Measurements from ENCODE around the gene PRRT1B.
"Not testable (repeated sequence)": the region's sequence is repeated elsewhere in the genome, so short reads cannot be mapped to it uniquely, and the experiment has no call there.

Gene PRRT1B

DNA sequence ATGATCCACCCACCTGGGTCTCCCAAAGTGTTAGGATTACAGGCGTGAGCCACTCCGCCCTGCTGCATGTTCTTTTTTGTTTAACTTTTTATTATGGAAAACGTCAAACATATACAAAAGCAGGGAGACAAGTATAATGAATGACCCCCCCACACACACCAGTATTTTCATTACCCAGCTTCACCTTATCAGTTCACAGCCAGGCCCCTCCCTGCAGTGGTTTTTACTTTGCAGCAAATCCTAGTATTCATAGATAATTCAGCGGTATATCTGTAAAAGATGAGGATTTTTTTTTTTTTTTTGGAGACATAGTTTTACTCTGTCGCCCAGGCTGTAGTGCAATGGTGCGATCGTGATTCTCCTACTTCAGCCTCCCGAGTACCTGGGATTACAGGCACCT lies 40.3 kb upstream of the PRRT1B start:
- no peak for TF ChIP-seq TCF4 (CRISPR knock-in tag; IDR thresholded peaks at IDR 0.05; ENCODE audit: borderline replicate concordance)
- no peak for ATAC-seq

DNA sequence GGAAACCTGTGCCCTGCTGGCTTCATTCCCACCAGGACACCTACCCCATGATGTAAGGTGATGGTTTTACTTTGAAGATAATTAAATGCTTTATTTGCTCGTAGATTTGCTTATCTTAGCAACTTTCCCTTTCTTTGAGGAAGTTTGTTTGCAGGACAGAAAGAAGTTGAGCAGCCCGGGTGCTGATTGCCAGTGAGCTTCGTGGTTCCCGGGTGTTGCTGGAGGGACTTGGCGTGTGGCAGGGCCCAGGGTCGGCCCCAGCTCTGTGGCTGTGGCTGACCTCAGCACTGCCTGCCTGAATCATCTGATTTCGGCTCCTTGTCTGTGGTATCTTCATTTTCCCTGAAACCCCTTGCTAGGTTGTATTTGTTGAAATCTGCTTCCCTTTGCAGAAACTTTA lies 33.9 kb upstream of the PRRT1B start:
- ATAC-seq, result no peak
- TF ChIP-seq ZC3H10 (CRISPR knock-in tag; IDR thresholded peaks at IDR 0.05), result no peak

DNA sequence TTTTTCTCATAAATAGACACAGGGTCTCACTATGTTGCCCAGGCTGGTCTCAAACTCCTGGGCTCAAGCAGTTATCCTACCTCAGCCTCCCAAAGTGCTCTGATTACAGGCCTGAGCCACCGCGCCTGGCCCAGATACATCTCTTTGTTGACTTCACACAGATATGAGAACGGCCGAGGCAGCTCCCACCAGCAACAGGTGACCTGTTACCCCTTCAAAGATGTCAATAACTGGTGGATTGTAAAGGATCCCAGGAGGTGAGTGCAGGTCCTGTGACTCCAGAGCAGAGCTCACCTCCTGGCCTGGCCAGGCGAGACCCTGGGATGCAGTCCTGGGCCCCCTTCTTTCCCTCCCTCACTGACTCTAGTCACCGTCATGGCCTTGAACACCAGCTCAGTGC lies 33.4 kb upstream of the PRRT1B start:
- TF ChIP-seq ZNF565 (CRISPR knock-in tag; conservative IDR thresholded peaks at IDR 0.05; ENCODE audit: low read depth) (no peak), GLIS3 (CRISPR knock-in tag; IDR thresholded peaks at IDR 0.05) (no peak), ZNF70 (CRISPR knock-in tag; IDR thresholded peaks at IDR 0.05) (no peak), TOX (CRISPR knock-in tag; IDR thresholded peaks at IDR 0.05; ENCODE audit: borderline replicate concordance) (no peak), ZFP3 (CRISPR knock-in tag; IDR thresholded peaks at IDR 0.05) (no peak), ISL1 (CRISPR knock-in tag; IDR thresholded peaks at IDR 0.05) (no peak), PPARA (CRISPR knock-in tag; IDR thresholded peaks at IDR 0.05; ENCODE audit: borderline replicate concordance) (no peak), ARNTL (CRISPR knock-in tag; IDR thresholded peaks at IDR 0.05; ENCODE audit: borderline replicate concordance, low read depth) (no peak), ZNF8 (CRISPR knock-in tag; IDR thresholded peaks at IDR 0.05) (no peak), ZC3H10 (CRISPR knock-in tag; IDR thresholded peaks at IDR 0.05) (no peak), OSR1 (CRISPR knock-in tag; IDR thresholded peaks at IDR 0.05) (no peak), ESRRG (CRISPR knock-in tag; IDR thresholded peaks at IDR 0.05) (no peak), BACH2 (CRISPR knock-in tag; IDR thresholded peaks at IDR 0.05; ENCODE audit: borderline replicate concordance) (no peak), SNAI2 (CRISPR knock-in tag; IDR thresholded peaks at IDR 0.05) (no peak)
- TF ChIP-seq, protein P1, sequence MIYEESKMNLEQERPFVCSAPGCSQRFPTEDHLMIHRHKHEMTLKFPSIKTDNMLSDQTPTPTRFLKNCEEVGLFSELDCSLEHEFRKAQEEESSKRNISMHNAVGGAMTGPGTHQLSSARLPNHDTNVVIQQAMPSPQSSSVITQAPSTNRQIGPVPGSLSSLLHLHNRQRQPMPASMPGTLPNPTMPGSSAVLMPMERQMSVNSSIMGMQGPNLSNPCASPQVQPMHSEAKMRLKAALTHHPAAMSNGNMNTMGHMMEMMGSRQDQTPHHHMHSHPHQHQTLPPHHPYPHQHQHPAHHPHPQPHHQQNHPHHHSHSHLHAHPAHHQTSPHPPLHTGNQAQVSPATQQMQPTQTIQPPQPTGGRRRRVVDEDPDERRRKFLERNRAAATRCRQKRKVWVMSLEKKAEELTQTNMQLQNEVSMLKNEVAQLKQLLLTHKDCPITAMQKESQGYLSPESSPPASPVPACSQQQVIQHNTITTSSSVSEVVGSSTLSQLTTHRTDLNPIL (CRISPR knock-in tag; IDR thresholded peaks at IDR 0.05; ENCODE audit: low read depth), result no peak
- TF ChIP-seq, protein P2, sequence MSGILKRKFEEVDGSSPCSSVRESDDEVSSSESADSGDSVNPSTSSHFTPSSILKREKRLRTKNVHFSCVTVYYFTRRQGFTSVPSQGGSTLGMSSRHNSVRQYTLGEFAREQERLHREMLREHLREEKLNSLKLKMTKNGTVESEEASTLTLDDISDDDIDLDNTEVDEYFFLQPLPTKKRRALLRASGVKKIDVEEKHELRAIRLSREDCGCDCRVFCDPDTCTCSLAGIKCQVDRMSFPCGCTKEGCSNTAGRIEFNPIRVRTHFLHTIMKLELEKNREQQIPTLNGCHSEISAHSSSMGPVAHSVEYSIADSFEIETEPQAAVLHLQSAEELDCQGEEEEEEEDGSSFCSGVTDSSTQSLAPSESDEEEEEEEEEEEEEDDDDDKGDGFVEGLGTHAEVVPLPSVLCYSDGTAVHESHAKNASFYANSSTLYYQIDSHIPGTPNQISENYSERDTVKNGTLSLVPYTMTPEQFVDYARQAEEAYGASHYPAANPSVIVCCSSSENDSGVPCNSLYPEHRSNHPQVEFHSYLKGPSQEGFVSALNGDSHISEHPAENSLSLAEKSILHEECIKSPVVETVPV (CRISPR knock-in tag; IDR thresholded peaks at IDR 0.05), result no peak
- TF ChIP-seq, protein P3, sequence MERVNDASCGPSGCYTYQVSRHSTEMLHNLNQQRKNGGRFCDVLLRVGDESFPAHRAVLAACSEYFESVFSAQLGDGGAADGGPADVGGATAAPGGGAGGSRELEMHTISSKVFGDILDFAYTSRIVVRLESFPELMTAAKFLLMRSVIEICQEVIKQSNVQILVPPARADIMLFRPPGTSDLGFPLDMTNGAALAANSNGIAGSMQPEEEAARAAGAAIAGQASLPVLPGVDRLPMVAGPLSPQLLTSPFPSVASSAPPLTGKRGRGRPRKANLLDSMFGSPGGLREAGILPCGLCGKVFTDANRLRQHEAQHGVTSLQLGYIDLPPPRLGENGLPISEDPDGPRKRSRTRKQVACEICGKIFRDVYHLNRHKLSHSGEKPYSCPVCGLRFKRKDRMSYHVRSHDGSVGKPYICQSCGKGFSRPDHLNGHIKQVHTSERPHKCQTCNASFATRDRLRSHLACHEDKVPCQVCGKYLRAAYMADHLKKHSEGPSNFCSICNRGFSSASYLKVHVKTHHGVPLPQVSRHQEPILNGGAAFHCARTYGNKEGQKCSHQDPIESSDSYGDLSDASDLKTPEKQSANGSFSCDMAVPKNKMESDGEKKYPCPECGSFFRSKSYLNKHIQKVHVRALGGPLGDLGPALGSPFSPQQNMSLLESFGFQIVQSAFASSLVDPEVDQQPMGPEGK (CRISPR knock-in tag; IDR thresholded peaks at IDR 0.05; ENCODE audit: borderline replicate concordance), result no peak
- TF ChIP-seq, protein P4, sequence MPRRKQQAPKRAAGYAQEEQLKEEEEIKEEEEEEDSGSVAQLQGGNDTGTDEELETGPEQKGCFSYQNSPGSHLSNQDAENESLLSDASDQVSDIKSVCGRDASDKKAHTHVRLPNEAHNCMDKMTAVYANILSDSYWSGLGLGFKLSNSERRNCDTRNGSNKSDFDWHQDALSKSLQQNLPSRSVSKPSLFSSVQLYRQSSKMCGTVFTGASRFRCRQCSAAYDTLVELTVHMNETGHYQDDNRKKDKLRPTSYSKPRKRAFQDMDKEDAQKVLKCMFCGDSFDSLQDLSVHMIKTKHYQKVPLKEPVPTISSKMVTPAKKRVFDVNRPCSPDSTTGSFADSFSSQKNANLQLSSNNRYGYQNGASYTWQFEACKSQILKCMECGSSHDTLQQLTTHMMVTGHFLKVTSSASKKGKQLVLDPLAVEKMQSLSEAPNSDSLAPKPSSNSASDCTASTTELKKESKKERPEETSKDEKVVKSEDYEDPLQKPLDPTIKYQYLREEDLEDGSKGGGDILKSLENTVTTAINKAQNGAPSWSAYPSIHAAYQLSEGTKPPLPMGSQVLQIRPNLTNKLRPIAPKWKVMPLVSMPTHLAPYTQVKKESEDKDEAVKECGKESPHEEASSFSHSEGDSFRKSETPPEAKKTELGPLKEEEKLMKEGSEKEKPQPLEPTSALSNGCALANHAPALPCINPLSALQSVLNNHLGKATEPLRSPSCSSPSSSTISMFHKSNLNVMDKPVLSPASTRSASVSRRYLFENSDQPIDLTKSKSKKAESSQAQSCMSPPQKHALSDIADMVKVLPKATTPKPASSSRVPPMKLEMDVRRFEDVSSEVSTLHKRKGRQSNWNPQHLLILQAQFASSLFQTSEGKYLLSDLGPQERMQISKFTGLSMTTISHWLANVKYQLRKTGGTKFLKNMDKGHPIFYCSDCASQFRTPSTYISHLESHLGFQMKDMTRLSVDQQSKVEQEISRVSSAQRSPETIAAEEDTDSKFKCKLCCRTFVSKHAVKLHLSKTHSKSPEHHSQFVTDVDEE (CRISPR knock-in tag; IDR thresholded peaks at IDR 0.05), result no peak
- ATAC-seq, result no peak

DNA sequence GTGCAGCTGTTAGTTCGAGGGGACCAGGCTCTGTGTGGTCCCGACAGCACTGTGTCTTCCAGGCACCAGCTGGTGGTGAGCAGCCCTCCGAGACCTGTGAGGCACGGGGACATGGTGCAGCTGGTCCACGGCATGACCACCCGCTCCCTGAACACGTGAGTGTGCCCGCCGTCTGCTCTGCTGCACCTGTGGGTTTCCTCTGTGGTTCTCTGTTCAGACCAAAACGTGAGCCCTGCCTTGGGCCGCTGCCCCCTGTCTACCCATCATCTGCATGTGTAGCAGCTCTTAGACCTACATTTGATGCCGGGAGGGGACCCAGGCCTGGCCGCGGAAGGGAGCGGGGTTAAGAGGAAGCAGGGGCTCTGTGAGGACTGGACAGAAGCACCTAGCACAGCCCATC lies 32.1 kb upstream of the PRRT1B start:
- TF ChIP-seq CSDC2 (CRISPR knock-in tag; IDR thresholded peaks at IDR 0.05), result no peak
- no peak for TF ChIP-seq ZFP3 (CRISPR knock-in tag; IDR thresholded peaks at IDR 0.05)
- TF ChIP-seq, protein P2 (CRISPR knock-in tag; IDR thresholded peaks at IDR 0.05), result no peak
- TF ChIP-seq ZC3H10 (CRISPR knock-in tag; IDR thresholded peaks at IDR 0.05), result no peak
- TF ChIP-seq TCF4 (CRISPR knock-in tag; IDR thresholded peaks at IDR 0.05; ENCODE audit: borderline replicate concordance), result no peak
- TF ChIP-seq ZNF565 (CRISPR knock-in tag; conservative IDR thresholded peaks at IDR 0.05; ENCODE audit: low read depth), result no peak
- ATAC-seq, result no peak

DNA sequence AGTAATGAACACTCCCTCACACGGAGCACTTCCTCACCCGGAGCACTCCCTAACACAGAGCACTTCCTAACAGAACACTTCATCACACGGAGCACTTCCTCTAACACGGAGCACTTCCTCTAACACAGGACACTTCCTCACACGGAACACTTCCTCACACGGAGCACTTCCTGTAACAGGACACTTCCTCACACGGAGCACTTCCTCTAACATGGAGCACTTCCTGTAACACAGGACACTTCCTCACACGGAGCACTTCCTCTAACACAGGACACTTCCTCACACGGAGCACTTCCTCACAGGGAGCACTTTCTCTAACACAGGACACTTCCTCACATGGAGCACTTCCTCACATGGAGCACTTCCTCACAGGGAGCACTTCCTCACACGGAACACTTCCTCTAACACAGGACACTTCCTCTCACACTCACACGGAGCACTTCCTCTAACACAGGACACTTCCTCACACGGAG lies 29.7 kb upstream of the PRRT1B start:
- not testable (repeated sequence) for ATAC-seq
